H1 (cell line): ENCODE measurements around the gene EHHADH. TPM values are rescaled to one million over a fixed set of nuclear protein-coding genes. Genes with fewer than 3 reads are reported as not detected.

ENCODE experiments used
- CTCF ChIA-PET: fragments of 300-600 bp; sonication (Branson Sonifier 250); formaldehyde crosslinking; loops from one replicate; lab custom pipeline; 2021; ENCODE audit not compliant: partially characterized antibody; lab: Charles Lee
- POLR2A ChIA-PET: fragments of 300-600 bp; sonication (Branson Sonifier 250); formaldehyde crosslinking; loops from one replicate; lab custom pipeline; 2021; ENCODE audit warnings: inconsistent platforms; ENCODE audit not compliant: partially characterized antibody; lab: Charles Lee
- DNase-seq, 2 experiments: peaks; one replicate each; pipeline versions ENCODE4 v3.0.0 to v3.0.0-alpha.2; 2010 to 2022; ENCODE audit warnings: low spot score in 2 of 2, low read depth in 1 of 2, mixed read lengths in 1 of 2
- FAIRE-seq: peaks from 2 replicates; lab custom pipeline; 2011; peaks lifted over from hg19 to GRCh38; lab: Jason Lieb, UNC
- H2AFZ ChIP-seq: 2 replicates; pipeline ENCODE4 v1.8.1; 2012; ENCODE audit warnings: low read length, inconsistent platforms
- H2AK5ac ChIP-seq: 2 replicates; pipeline ENCODE4 v1.6.1; 2013; ENCODE audit warnings: low read depth, low read length
- H2BK120ac ChIP-seq: replicated peaks from 2 replicates; pipeline ENCODE3; 2013; ENCODE audit warnings: low read depth, low read length, inconsistent platforms
- H2BK12ac ChIP-seq: 2 replicates; pipeline ENCODE4 v1.6.1; 2013; ENCODE audit warnings: low read depth, low read length
- H2BK15ac ChIP-seq: 2 replicates; pipeline ENCODE4 v1.6.1; 2013; ENCODE audit warnings: low read length
- H2BK20ac ChIP-seq: 2 replicates; pipeline ENCODE4 v1.6.1; 2013; ENCODE audit warnings: low read length
- H2BK5ac ChIP-seq: 2 replicates; pipeline ENCODE4 v1.6.1; 2013; ENCODE audit warnings: low read depth, low read length
- H3K14ac ChIP-seq: 2 replicates; pipeline ENCODE4 v1.6.1; 2013; ENCODE audit warnings: inconsistent platforms; ENCODE audit not compliant: insufficient read length
- H3K18ac ChIP-seq: 2 replicates; pipeline ENCODE4 v1.6.1; 2013; ENCODE audit warnings: low read length; ENCODE audit errors: extremely low read depth
- H3K23ac ChIP-seq: 2 replicates; pipeline ENCODE4 v1.6.1; 2013; ENCODE audit warnings: inconsistent platforms; ENCODE audit not compliant: insufficient read length
- H3K23me2 ChIP-seq: 2 replicates; pipeline ENCODE4 v1.6.1; 2013; ENCODE audit warnings: low read depth, low read length
- H3K27ac ChIP-seq: 2 replicates; pipeline ENCODE4 v1.6.1; 2011; ENCODE audit warnings: low read depth, low read length, inconsistent platforms
- H3K27me3 ChIP-seq, 4 experiments: replicated peaks in 1 of 4; 1 replicate in 1 of 4; 2 replicates in 3 of 4; pipeline versions ENCODE4 v1.6.1 to v1.8.1; 2011 to 2013; ENCODE audit warnings: low read length in 3 of 4, mild to moderate bottlenecking in 3 of 4, inconsistent platforms in 2 of 4, mixed read lengths in 2 of 4, moderate library complexity in 1 of 4; ENCODE audit not compliant: control insufficient read depth in 3 of 4, insufficient read depth in 3 of 4; ENCODE audit errors: extremely low read depth in 1 of 4
- H3K36me3 ChIP-seq, 4 experiments: 2 replicates each; pipeline versions ENCODE4 v1.6.1 to v1.8.1; 2011 to 2013; ENCODE audit warnings: mild to moderate bottlenecking in 4 of 4, low read length in 3 of 4, moderate library complexity in 2 of 4, control low read depth in 1 of 4, inconsistent platforms in 1 of 4; ENCODE audit not compliant: insufficient read depth in 4 of 4, control insufficient read depth in 2 of 4
- H3K4ac ChIP-seq: replicated peaks from 2 replicates; pipeline ENCODE3; 2013; ENCODE audit warnings: low read length, low read depth, mixed read lengths, inconsistent platforms; ENCODE audit not compliant: insufficient read length
- H3K4me1 ChIP-seq, 4 experiments: replicated peaks in 1 of 4; 1 replicate in 1 of 4; 2 replicates in 3 of 4; pipeline versions ENCODE4 v1.6.1 to v1.8.1; 2011 to 2013; ENCODE audit warnings: low read length in 3 of 4, inconsistent platforms in 2 of 4, mixed read lengths in 1 of 4; ENCODE audit not compliant: insufficient read depth in 4 of 4, control insufficient read depth in 3 of 4
- H3K4me2 ChIP-seq, 2 experiments: 2 replicates each; pipeline versions ENCODE4 v1.6.1 to v1.8.1; 2011 to 2013; ENCODE audit warnings: low read depth in 2 of 2, low read length in 2 of 2, control low read depth in 1 of 2, inconsistent platforms in 1 of 2, mild to moderate bottlenecking in 1 of 2; ENCODE audit not compliant: insufficient read depth in 1 of 2
- H3K4me3 ChIP-seq, 4 experiments: fragments of 200-600, 300-600 bp in 1 of 4; sonication (generic), shearing (Covaris generic), sonication (Bioruptor Twin) in 1 of 4; 2 replicates each; pipeline versions ENCODE4 v1.5.1 to v1.8.1; 2011 to 2016; ENCODE audit warnings: low read length in 4 of 4, low read depth in 3 of 4, control low read depth in 2 of 4, inconsistent platforms in 2 of 4, mild to moderate bottlenecking in 2 of 4, mixed read lengths in 1 of 4, moderate library complexity in 1 of 4; ENCODE audit not compliant: insufficient read depth in 2 of 4; ENCODE audit errors: extremely low read depth in 1 of 4
- H3K56ac ChIP-seq: replicated peaks from 2 replicates; pipeline ENCODE3; 2013; ENCODE audit warnings: low read depth, mild to moderate bottlenecking, mixed read lengths, low read length, inconsistent platforms; ENCODE audit not compliant: insufficient read length
- H3K79me1 ChIP-seq: 2 replicates; pipeline ENCODE4 v1.6.1; 2013; ENCODE audit warnings: low read depth, low read length, control low read depth
- H3K79me2 ChIP-seq, 2 experiments: 2 replicates each; pipeline versions ENCODE4 v1.6.1 to v1.8.1; 2012 to 2013; ENCODE audit warnings: low read length in 2 of 2, mild to moderate bottlenecking in 2 of 2, inconsistent platforms in 1 of 2; ENCODE audit not compliant: insufficient read depth in 2 of 2, control insufficient read depth in 1 of 2
- H3K9ac ChIP-seq, 4 experiments: replicated peaks in 1 of 4; 1 replicate in 1 of 4; 2 replicates in 3 of 4; pipeline versions ENCODE4 v1.6.1 to v1.8.1; 2011 to 2013; ENCODE audit warnings: low read depth in 3 of 4, low read length in 3 of 4, control low read depth in 2 of 4, mild to moderate bottlenecking in 2 of 4, moderate library complexity in 2 of 4, inconsistent platforms in 1 of 4; ENCODE audit errors: extremely low read depth in 1 of 4
- H3K9me3 ChIP-seq, 2 experiments: 2 replicates each; pipeline versions ENCODE4 v1.6.1 to v1.8.1; 2012 to 2013; ENCODE audit warnings: mild to moderate bottlenecking in 2 of 2, moderate library complexity in 2 of 2, control low read depth in 1 of 2, inconsistent platforms in 1 of 2, low read depth in 1 of 2, low read length in 1 of 2, mixed read lengths in 1 of 2; ENCODE audit not compliant: insufficient read depth in 2 of 2
- H4K20me1 ChIP-seq, 2 experiments: replicated peaks in 1 of 2; 2 replicates each; pipeline versions ENCODE3 to v1.8.1; 2011 to 2013; ENCODE audit warnings: inconsistent platforms in 2 of 2, low read length in 2 of 2, mild to moderate bottlenecking in 1 of 2; ENCODE audit not compliant: insufficient read depth in 2 of 2, control insufficient read depth in 1 of 2
- H4K5ac ChIP-seq: 2 replicates; pipeline ENCODE4 v1.6.1; 2013; ENCODE audit warnings: low read length, low read depth, mixed read lengths, inconsistent platforms; ENCODE audit not compliant: insufficient read length
- H4K8ac ChIP-seq: 2 replicates; pipeline ENCODE4 v1.8.0; 2013; ENCODE audit warnings: mild to moderate bottlenecking, moderate library complexity, low read length, inconsistent platforms; ENCODE audit not compliant: insufficient read depth; ENCODE audit errors: extremely low read depth
- H4K91ac ChIP-seq: replicated peaks from 2 replicates; pipeline ENCODE3; 2013; ENCODE audit warnings: low read length, mixed read lengths, inconsistent platforms; ENCODE audit not compliant: insufficient read length
- E2F6 ChIP-seq: IDR thresholded peaks from 2 replicates; pipeline ENCODE4 v1.6.1; 2012; ENCODE audit warnings: inconsistent platforms
- HDAC2 ChIP-seq, 2 experiments: fragments of 300-600 bp in 1 of 2; sonication (generic) in 1 of 2; IDR thresholded peaks; 2 replicates each; pipeline ENCODE4 v1.6.1; 2011 to 2012; ENCODE audit warnings: low read depth in 2 of 2, low read length in 2 of 2, mild to moderate bottlenecking in 2 of 2, moderate library complexity in 2 of 2, borderline replicate concordance in 1 of 2, inconsistent platforms in 1 of 2
- HDAC6 ChIP-seq: IDR thresholded peaks from one replicate; pipeline ENCODE4 v1.7.1; 2012; ENCODE audit warnings: low read depth, mild to moderate bottlenecking, inconsistent platforms, low read length, moderate library complexity
- JUND ChIP-seq: IDR thresholded peaks from 2 replicates; pipeline ENCODE4 v1.6.1; 2011; ENCODE audit warnings: mild to moderate bottlenecking, improper control_type of control experiment, low read length
- NRF1 ChIP-seq: IDR thresholded peaks from 2 replicates; pipeline ENCODE4 v1.6.1; 2011; ENCODE audit warnings: mild to moderate bottlenecking, low read depth, low read length, improper control_type of control experiment
- SP2 ChIP-seq: IDR thresholded peaks from 2 replicates; pipeline ENCODE4 v1.6.1; 2012; ENCODE audit warnings: mild to moderate bottlenecking, low read length, inconsistent platforms
- SP4 ChIP-seq: IDR thresholded peaks from 2 replicates; pipeline ENCODE4 v1.6.1; 2012; ENCODE audit warnings: low read length, inconsistent platforms
- TCF12 ChIP-seq: IDR thresholded peaks from 2 replicates; pipeline ENCODE4 v1.6.1; 2011; ENCODE audit warnings: low read depth, mild to moderate bottlenecking, low read length
- WGBS, 2 experiments: shearing (Covaris generic) in 1 of 2; methylation state at CpG; one replicate each; pipeline versions ENCODE4 v1.1.6 to v1.1.7; 2013 to 2015; ENCODE audit warnings: low lambda C conversion rate in 2 of 2, mixed read lengths in 2 of 2, inconsistent platforms in 1 of 2, low coverage in 1 of 2, missing lambda C conversion rate in 1 of 2; ENCODE audit not compliant: insufficient replicate concordance in 2 of 2, insufficient coverage in 1 of 2, insufficient read length in 1 of 2; ENCODE audit errors: extremely low coverage in 1 of 2, missing lambda C conversion rate in 1 of 2; 5-methylcytosine and 5-hydroxymethylcytosine counted together
- polyA plus RNA-seq, 7 experiments: library from polyadenylated mRNA; depleted of rRNA in 3 of 7; stranded (reverse) in 5 of 7; unstranded in 2 of 7; fragments of >200 nt in 5 of 7; fragments of 200-250 nt in 2 of 7; gene quantifications; 1 replicate in 5 of 7; 2 replicates in 1 of 7; 4 replicates in 1 of 7; pipeline versions ENCODE4 v1.2.1 to v1.2.3, GENCODE V29; 2011 to 2013; ENCODE audit warnings: missing spikeins in 2 of 7, mixed read lengths in 2 of 7
- total RNA-seq: library from RNA; stranded (reverse); fragmentation: NEBNext Ultra II Directional; extraction: Animal tissue kit (Norgen Biotek cat#: 25700); gene quantifications from 2 replicates; pipeline ENCODE4 v1.2.1, GENCODE V29; 2021

EHHADH gene
- total and polyA plus RNA-seq, 2 of the 8 experiments (the other 6 are each of a cell fraction or from before 2014, with no cell fraction given): 1.4 to 3.5 TPM

- WGBS, 2 experiments: 84% methylated on average over 5 of the region's 5 CpGs; no CpG with 5 or more reads in 1 of the 2 experiments
- DNase-seq (no peak), FAIRE-seq (no peak)
- Histone ChIP-seq H4K20me1 (no peaks in the 10 kb centered on the region), H4K5ac (no peak overlapping the region), H2BK5ac (no peak overlapping the region), H3K4ac (no peak overlapping the region), H2AFZ (no peak overlapping the region), H3K4me3 (no peak overlapping the region), H3K23ac (no peak overlapping the region), H3K4me1 (peaks cover 0 to 6% (median 2%) of the 10 kb centered on the region in 4 experiments; a peak in 3 of 7 replicates), H2BK120ac (no peak overlapping the region), H4K8ac (no peak overlapping the region), H3K56ac (no peak overlapping the region), H2AK5ac (no peak overlapping the region), H3K23me2 (no peaks in the 10 kb centered on the region), H3K4me2 (no peak overlapping the region), H3K9ac (no peak overlapping the region), H3K9me3 (no peaks in the 10 kb centered on the region), H3K27me3 (no peaks in the 10 kb centered on the region), H3K79me1 (no peaks in the 10 kb centered on the region), H2BK20ac (no peak overlapping the region), H4K91ac (no peak overlapping the region), H3K36me3 (no peaks in the 10 kb centered on the region), H2BK15ac (no peak overlapping the region), H3K18ac (no peak overlapping the region), H2BK12ac (no peak overlapping the region), H3K79me2 (no peaks in the 10 kb centered on the region), H3K14ac (no peak overlapping the region), H3K27ac (no peak overlapping the region)
- CTCF ChIA-PET: interaction anchor here (0.6 kb wide), 1 partner anchor 27 kb away, joined by 3 read pairs; no protein-coding TSS in a partner anchor
- POLR2A ChIA-PET: no interaction called here
- TF ChIP-seq E2F6: no peak
- TF ChIP-seq NRF1: no peak
- no peak for TF ChIP-seq HDAC6
- TF ChIP-seq HDAC2 (IDR thresholded peaks at IDR 0.05; ENCODE audit: borderline replicate concordance in 1 of 2, low read depth in 2 of 2, low read length in 2 of 2): no peak
- TF ChIP-seq SP4: no peak
- no peak for TF ChIP-seq SP2
- TF ChIP-seq JUND: no peak
- TF ChIP-seq TCF12: no peak
Observed at GRCh38 chr3:185212559-185212958, 41.3 kb downstream of the EHHADH start.
